ENCODE results near the gene SLC35F3.

Gene SLC35F3

GRCh38 chr1:233972563-233972950, 68.1 kb downstream of the SLC35F3 start:
- no peak for TF ChIP-seq YY1 (IDR thresholded peaks at IDR 0.05; ENCODE audit: low read depth)

- no peak for TF ChIP-seq RAD21 (IDR thresholded peaks at IDR 0.05; ENCODE audit: low read depth)
- TF ChIP-seq FOXM1 (IDR thresholded peaks at IDR 0.05; ENCODE audit: borderline replicate concordance, low read depth): no peak
- TF ChIP-seq TCF12 (IDR thresholded peaks at IDR 0.05; ENCODE audit: low read depth): no peak
- no peak for TF ChIP-seq TAF1 (IDR thresholded peaks at IDR 0.05; ENCODE audit: low read depth)
- no peak for TF ChIP-seq EGR1 (IDR thresholded peaks at IDR 0.05)
- TF ChIP-seq MAX (IDR thresholded peaks at IDR 0.05): no peak
- TF ChIP-seq CREB1 (IDR thresholded peaks at IDR 0.05; ENCODE audit: low read depth): no peak
- no peak for TF ChIP-seq YY1 (IDR thresholded peaks at IDR 0.05; ENCODE audit: low read depth)
These were observed 68.6 kb downstream of the SLC35F3 start for GRCh38 chr1:233972951-233973635.

GRCh38 chr1:233975486-233975885, 71.0 kb downstream of the SLC35F3 start:
- TF ChIP-seq RAD21 (IDR thresholded peaks at IDR 0.05; ENCODE audit: low read depth) (no peak), MAX (IDR thresholded peaks at IDR 0.05) (no peak), FOXM1 (IDR thresholded peaks at IDR 0.05; ENCODE audit: borderline replicate concordance, low read depth) (no peak)
- TF ChIP-seq, protein P1, sequence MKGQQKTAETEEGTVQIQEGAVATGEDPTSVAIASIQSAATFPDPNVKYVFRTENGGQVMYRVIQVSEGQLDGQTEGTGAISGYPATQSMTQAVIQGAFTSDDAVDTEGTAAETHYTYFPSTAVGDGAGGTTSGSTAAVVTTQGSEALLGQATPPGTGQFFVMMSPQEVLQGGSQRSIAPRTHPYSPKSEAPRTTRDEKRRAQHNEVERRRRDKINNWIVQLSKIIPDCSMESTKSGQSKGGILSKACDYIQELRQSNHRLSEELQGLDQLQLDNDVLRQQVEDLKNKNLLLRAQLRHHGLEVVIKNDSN (IDR thresholded peaks at IDR 0.05): no peak

- TF ChIP-seq CEBPB (IDR thresholded peaks at IDR 0.05): no peak
- no peak for TF ChIP-seq TEAD4 (IDR thresholded peaks at IDR 0.05)
- no peak for TF ChIP-seq EP300 (IDR thresholded peaks at IDR 0.05; ENCODE audit: borderline replicate concordance)
- TF ChIP-seq NFIC (IDR thresholded peaks at IDR 0.05): no peak
- TF ChIP-seq YY1 (IDR thresholded peaks at IDR 0.05; ENCODE audit: low read depth): no peak
- no peak for TF ChIP-seq CREB1 (IDR thresholded peaks at IDR 0.05; ENCODE audit: low read depth)
- TF ChIP-seq RAD21 (IDR thresholded peaks at IDR 0.05; ENCODE audit: low read depth): no peak
- TF ChIP-seq, protein P1 (IDR thresholded peaks at IDR 0.05): no peak
- TF ChIP-seq TCF12 (IDR thresholded peaks at IDR 0.05; ENCODE audit: low read depth): no peak
- no peak for TF ChIP-seq EGR1 (IDR thresholded peaks at IDR 0.05)
- TF ChIP-seq FOXM1 (IDR thresholded peaks at IDR 0.05; ENCODE audit: borderline replicate concordance, low read depth): no peak
- TF ChIP-seq ZBTB7A (IDR thresholded peaks at IDR 0.05; ENCODE audit: low read depth): no peak
- TF ChIP-seq MAX (IDR thresholded peaks at IDR 0.05): no peak
- TF ChIP-seq, protein P2, sequence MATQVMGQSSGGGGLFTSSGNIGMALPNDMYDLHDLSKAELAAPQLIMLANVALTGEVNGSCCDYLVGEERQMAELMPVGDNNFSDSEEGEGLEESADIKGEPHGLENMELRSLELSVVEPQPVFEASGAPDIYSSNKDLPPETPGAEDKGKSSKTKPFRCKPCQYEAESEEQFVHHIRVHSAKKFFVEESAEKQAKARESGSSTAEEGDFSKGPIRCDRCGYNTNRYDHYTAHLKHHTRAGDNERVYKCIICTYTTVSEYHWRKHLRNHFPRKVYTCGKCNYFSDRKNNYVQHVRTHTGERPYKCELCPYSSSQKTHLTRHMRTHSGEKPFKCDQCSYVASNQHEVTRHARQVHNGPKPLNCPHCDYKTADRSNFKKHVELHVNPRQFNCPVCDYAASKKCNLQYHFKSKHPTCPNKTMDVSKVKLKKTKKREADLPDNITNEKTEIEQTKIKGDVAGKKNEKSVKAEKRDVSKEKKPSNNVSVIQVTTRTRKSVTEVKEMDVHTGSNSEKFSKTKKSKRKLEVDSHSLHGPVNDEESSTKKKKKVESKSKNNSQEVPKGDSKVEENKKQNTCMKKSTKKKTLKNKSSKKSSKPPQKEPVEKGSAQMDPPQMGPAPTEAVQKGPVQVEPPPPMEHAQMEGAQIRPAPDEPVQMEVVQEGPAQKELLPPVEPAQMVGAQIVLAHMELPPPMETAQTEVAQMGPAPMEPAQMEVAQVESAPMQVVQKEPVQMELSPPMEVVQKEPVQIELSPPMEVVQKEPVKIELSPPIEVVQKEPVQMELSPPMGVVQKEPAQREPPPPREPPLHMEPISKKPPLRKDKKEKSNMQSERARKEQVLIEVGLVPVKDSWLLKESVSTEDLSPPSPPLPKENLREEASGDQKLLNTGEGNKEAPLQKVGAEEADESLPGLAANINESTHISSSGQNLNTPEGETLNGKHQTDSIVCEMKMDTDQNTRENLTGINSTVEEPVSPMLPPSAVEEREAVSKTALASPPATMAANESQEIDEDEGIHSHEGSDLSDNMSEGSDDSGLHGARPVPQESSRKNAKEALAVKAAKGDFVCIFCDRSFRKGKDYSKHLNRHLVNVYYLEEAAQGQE (IDR thresholded peaks at IDR 0.05; ENCODE audit: low read depth): no peak
- no peak for TF ChIP-seq TAF1 (IDR thresholded peaks at IDR 0.05; ENCODE audit: low read depth)
These were observed 76.7 kb downstream of the SLC35F3 start for GRCh38 chr1:233981042-233981675.

- no peak for TF ChIP-seq NFIC (IDR thresholded peaks at IDR 0.05)
- TF ChIP-seq TAF1 (IDR thresholded peaks at IDR 0.05; ENCODE audit: low read depth): no peak
These were observed 78.5 kb downstream of the SLC35F3 start for GRCh38 chr1:233982827-233983518.

- TF ChIP-seq YY1 (IDR thresholded peaks at IDR 0.05; ENCODE audit: low read depth) (no peak), EGR1 (IDR thresholded peaks at IDR 0.05) (no peak), FOXM1 (IDR thresholded peaks at IDR 0.05; ENCODE audit: borderline replicate concordance, low read depth) (no peak), NFIC (IDR thresholded peaks at IDR 0.05) (no peak), TAF1 (IDR thresholded peaks at IDR 0.05; ENCODE audit: low read depth) (no peak), EP300 (IDR thresholded peaks at IDR 0.05; ENCODE audit: borderline replicate concordance) (no peak), CREB1 (IDR thresholded peaks at IDR 0.05; ENCODE audit: low read depth) (no peak), TCF12 (IDR thresholded peaks at IDR 0.05; ENCODE audit: low read depth) (no peak), ZBTB7A (IDR thresholded peaks at IDR 0.05; ENCODE audit: low read depth) (no peak), RAD21 (IDR thresholded peaks at IDR 0.05; ENCODE audit: low read depth) (no peak), TEAD4 (IDR thresholded peaks at IDR 0.05) (no peak)
- TF ChIP-seq, protein P2 (IDR thresholded peaks at IDR 0.05; ENCODE audit: low read depth): no peak
These were observed 79.3 kb downstream of the SLC35F3 start for GRCh38 chr1:233983811-233984210.

All from Ishikawa (cell line).